OCI-LY7 (cell line): ENCODE data around the gene TESMIN. TPM values are rescaled to one million over a fixed set of nuclear protein-coding genes. Genes with fewer than 3 reads are reported as not detected.

ENCODE experiments used
- BruUV-seq: library from RNA; stranded (reverse); fragments of 400-500 nt; replicated peaks from 2 replicates; lab custom pipeline; 2021; lab: Mats Ljungman, UMichigan
- CTCF ChIA-PET: fragments of 300-600 bp; sonication (Branson Sonifier 250); formaldehyde crosslinking; loops from one replicate; lab custom pipeline; 2022; ENCODE audit warnings: antibody characterized with exemption; ENCODE audit not compliant: unreplicated experiment; lab: Charles Lee
- POLR2A ChIA-PET: fragments of 300-600 bp; sonication (Branson Sonifier 250); formaldehyde crosslinking; loops from one replicate; lab custom pipeline; 2022; ENCODE audit warnings: antibody characterized with exemption; lab: Charles Lee
- DNase-seq: peaks from one replicate; pipeline ENCODE4 v3.0.0-alpha.2; 2015; ENCODE audit warnings: low spot score
- H2AFZ ChIP-seq: fragments of 200-600 bp; sonication (generic), shearing (Covaris generic); 2 replicates; pipeline ENCODE4 v1.6.1; 2014; ENCODE audit warnings: mild to moderate bottlenecking, antibody characterized with exemption, low read length, moderate library complexity
- H3K27ac ChIP-seq: fragments of 200-600 bp; sonication (generic); 2 replicates; pipeline ENCODE4 v1.5.1; 2014; ENCODE audit warnings: mixed run types, low read depth, mild to moderate bottlenecking, moderate library complexity, low read length, inconsistent platforms; ENCODE audit not compliant: poor library complexity, severe bottlenecking
- H3K36me3 ChIP-seq: fragments of 200-600 bp; sonication (generic); 2 replicates; pipeline ENCODE4 v1.6.1; 2014; ENCODE audit warnings: mild to moderate bottlenecking, antibody characterized with exemption, low read length, moderate library complexity, mixed read lengths; ENCODE audit not compliant: insufficient read depth
- H3K4me1 ChIP-seq: fragments of 200-600 bp; sonication (generic); 2 replicates; pipeline ENCODE4 v1.5.1; 2014; ENCODE audit warnings: mild to moderate bottlenecking, low read length; ENCODE audit not compliant: insufficient read depth, poor library complexity, severe bottlenecking
- H3K4me2 ChIP-seq: fragments of 200-600 bp; sonication (generic); 2 replicates; pipeline ENCODE4 v1.6.1; 2014; ENCODE audit warnings: mild to moderate bottlenecking, low read length
- H3K4me3 ChIP-seq: fragments of 200-600 bp; sonication (generic); 2 replicates; pipeline ENCODE4 v1.5.1; 2014; ENCODE audit warnings: mild to moderate bottlenecking, low read depth, low read length; ENCODE audit not compliant: poor library complexity, severe bottlenecking
- H3K79me2 ChIP-seq: fragments of 200-600 bp; sonication (generic); 2 replicates; pipeline ENCODE4 v1.6.1; 2016; ENCODE audit warnings: low read depth, mild to moderate bottlenecking, low read length, moderate library complexity, mixed read lengths; ENCODE audit not compliant: insufficient read depth
- H3K9me2 ChIP-seq: fragments of 200-600 bp; sonication (generic); 2 replicates; pipeline ENCODE4 v1.6.1; 2016; ENCODE audit warnings: mild to moderate bottlenecking, low read length, mixed read lengths; ENCODE audit not compliant: insufficient read depth
- H3K9me3 ChIP-seq: fragments of 200-600 bp; sonication (generic); 2 replicates; pipeline ENCODE4 v1.6.1; 2014; ENCODE audit warnings: mild to moderate bottlenecking, mixed run types, low read length, mixed read lengths
- H4K20me1 ChIP-seq: fragments of 200-600 bp; sonication (generic); 2 replicates; pipeline ENCODE4 v1.6.1; 2014; ENCODE audit warnings: mild to moderate bottlenecking, antibody characterized with exemption, low read length, moderate library complexity, mixed read lengths; ENCODE audit not compliant: insufficient read depth
- EZH2phosphoT487 ChIP-seq: fragments of 200-600 bp; sonication (generic); IDR thresholded peaks from 2 replicates; pipeline ENCODE4 v1.6.1; 2018; ENCODE audit warnings: low read depth, borderline replicate concordance, mild to moderate bottlenecking, mixed run types, antibody characterized with exemption, low read length, moderate library complexity, mixed read lengths
- intact Hi-C: fragments of 100-400 bp; cut with micrococcal nuclease; formaldehyde crosslinking; loops from one replicate; pipeline ENCODE4 v1.10.0; 2022; ENCODE audit not compliant: unreplicated experiment
- total RNA-seq, 2 experiments: library from RNA; depleted of rRNA in 1 of 2; stranded (reverse); fragments of >200 nt in 1 of 2; shearing (Covaris generic) in 1 of 2; gene quantifications; 2 replicates each; pipeline ENCODE4 v1.2.3, GENCODE V29; 2014 to 2022
- TF ChIP-seq, protein P1 (sequence below): fragments of 200-600 bp; sonication (generic); conservative IDR thresholded peaks from 2 replicates; pipeline ENCODE4 v1.5.1; 2014; ENCODE audit warnings: mild to moderate bottlenecking, antibody characterized with exemption, low read length, moderate library complexity, mixed read lengths

TESMIN gene
- total RNA-seq, 2 experiments from 2014 or later, result 13.0 to 19.4 TPM

DNA sequence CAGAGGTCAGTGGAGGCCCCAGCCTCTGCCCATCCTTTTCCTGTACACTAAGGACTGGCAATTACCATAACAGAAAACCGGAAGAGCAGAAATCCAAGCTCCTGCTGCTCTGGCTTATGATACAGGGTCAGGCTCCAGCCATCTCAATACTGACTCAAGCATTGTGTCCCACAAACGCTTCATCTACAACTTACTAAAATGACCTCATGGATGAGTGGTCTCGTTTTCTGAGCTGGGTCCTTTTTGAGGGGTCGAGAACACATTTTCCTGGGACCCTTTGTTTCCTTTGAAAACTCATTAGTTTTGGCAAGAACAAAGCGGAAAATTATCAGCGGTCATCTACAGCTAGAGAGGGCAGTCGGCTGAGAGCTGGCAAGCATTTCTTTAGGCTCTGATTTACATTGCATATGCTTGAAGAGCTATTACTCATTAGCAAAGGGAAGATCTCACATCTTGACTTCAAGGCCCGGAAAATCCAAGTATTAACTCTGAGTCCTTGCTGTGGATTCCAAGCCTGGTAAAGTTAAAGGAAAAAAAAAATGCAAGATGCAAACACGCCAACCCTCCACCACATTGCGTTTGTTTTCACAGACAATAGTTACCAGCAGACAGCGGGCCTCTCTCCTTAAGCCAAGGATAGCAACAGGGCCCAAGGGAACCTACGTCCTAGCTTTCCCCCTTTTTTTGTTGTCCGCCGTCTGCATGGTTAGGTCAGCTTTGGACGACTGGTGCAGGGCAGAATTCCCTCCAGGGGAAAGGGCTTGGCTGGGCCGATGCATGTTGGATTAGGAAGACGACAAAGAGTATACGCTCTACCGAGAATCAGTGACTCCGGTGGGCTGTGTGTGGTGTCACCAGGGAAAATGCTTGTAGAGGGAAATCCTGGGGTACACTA lies 1.8 kb downstream of the TESMIN start:
- no peak for DNase-seq
- ChIA-PET CTCF (no interaction called here), POLR2A (interaction anchor here (0.7 to 1.1 kb wide), 2 partner anchors 89 to 148 kb away, joined by 3 read pairs; no protein-coding TSS in a partner anchor)
- intact Hi-C loops, result loop anchor here (5.0 kb wide), 1 partner anchor 93 kb away; the partner anchor contains the start of gene CPT1A
- Histone ChIP-seq H4K20me1 (no peaks in the 10 kb centered on the region), H3K4me2 (no peak overlapping the region), H3K9me3 (no peaks in the 10 kb centered on the region), H3K9me2 (no peaks in the 10 kb centered on the region), H3K4me3 (no peak overlapping the region), H3K4me1 (no peaks in the 10 kb centered on the region), H3K27ac (no peak overlapping the region), H3K79me2 (no peaks in the 10 kb centered on the region), H2AFZ (no peak overlapping the region), H3K36me3 (peaks cover 4% of the 10 kb centered on the region)
- no peak for TF ChIP-seq EZH2phosphoT487
- TF ChIP-seq, protein P1, sequence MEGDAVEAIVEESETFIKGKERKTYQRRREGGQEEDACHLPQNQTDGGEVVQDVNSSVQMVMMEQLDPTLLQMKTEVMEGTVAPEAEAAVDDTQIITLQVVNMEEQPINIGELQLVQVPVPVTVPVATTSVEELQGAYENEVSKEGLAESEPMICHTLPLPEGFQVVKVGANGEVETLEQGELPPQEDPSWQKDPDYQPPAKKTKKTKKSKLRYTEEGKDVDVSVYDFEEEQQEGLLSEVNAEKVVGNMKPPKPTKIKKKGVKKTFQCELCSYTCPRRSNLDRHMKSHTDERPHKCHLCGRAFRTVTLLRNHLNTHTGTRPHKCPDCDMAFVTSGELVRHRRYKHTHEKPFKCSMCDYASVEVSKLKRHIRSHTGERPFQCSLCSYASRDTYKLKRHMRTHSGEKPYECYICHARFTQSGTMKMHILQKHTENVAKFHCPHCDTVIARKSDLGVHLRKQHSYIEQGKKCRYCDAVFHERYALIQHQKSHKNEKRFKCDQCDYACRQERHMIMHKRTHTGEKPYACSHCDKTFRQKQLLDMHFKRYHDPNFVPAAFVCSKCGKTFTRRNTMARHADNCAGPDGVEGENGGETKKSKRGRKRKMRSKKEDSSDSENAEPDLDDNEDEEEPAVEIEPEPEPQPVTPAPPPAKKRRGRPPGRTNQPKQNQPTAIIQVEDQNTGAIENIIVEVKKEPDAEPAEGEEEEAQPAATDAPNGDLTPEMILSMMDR, result no peak
- TSS peak; percentile 46 for BruUV-seq

DNA sequence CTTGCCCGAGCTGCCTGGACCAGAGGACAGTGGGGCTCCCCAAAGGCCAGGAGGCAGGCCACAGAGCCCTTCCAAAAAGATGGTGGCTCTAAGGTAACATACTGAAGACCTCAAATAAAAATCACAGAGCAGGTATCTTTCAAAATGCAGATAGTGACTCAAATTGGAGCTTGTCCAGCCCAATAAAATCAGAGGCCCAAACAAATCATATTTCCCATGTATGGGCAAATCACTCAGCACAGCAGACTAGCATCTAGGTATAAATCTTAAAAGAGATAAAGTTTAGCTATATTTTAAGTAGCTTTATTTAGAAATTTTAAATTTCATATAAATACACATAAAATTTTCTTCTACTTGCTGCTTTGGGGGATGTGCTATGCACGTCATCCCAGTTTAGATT lies 3.3 kb downstream of the TESMIN start:
- CTCF ChIA-PET, result no interaction called here
- H3K4me3 ChIP-seq, result no peak overlapping the region
- no peak for DNase-seq
- POLR2A ChIA-PET, result no interaction called here
- no peaks in the 10 kb centered on the region for H3K4me1 ChIP-seq
- H3K4me2 ChIP-seq, result no peak overlapping the region
- H3K27ac ChIP-seq, result no peak overlapping the region
- no peaks in the 10 kb centered on the region for H3K79me2 ChIP-seq
- no TSS peak for BruUV-seq
- H2AFZ ChIP-seq, result no peak overlapping the region
- no peaks in the 10 kb centered on the region for H3K9me3 ChIP-seq
- intact Hi-C loops, result no loop called here
- TF ChIP-seq, protein P1, result no peak
- TF ChIP-seq EZH2phosphoT487, result no peak
- peaks cover 4% of the 10 kb centered on the region for H3K36me3 ChIP-seq
- no peaks in the 10 kb centered on the region for H3K9me2 ChIP-seq
- no peaks in the 10 kb centered on the region for H4K20me1 ChIP-seq

DNA sequence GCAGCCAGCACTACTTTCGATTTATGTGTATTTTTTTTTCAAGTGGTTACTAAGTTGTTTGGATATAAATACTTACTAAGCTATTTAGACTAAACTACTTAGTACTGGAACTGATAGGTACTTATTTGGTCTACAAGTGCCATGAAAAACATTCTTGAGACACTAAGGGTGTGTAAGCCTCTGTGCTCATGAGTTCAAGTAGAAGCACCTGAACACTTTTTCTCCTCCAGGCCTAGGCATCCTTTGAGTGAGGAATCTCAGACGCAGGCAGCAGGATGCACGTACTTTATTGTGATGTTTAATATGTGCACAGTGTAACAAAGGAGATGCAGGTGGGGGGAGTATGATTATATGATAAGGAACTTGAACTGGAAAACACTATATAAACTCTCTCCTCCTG lies 7.8 kb downstream of the TESMIN start:
- Histone ChIP-seq H3K27ac (no peak overlapping the region), H3K4me3 (no peak overlapping the region), H3K4me2 (no peak overlapping the region), H3K9me2 (no peaks in the 10 kb centered on the region), H2AFZ (no peak overlapping the region), H3K79me2 (no peaks in the 10 kb centered on the region), H3K36me3 (peaks cover 4% of the 10 kb centered on the region; the same call in 1 of the 2 replicates), H3K9me3 (no peaks in the 10 kb centered on the region), H3K4me1 (no peaks in the 10 kb centered on the region), H4K20me1 (no peaks in the 10 kb centered on the region)
- DNase-seq, result no peak
- no TSS peak for BruUV-seq
- POLR2A ChIA-PET, result no interaction called here
- CTCF ChIA-PET, result no interaction called here
- intact Hi-C loops, result no loop called here
- TF ChIP-seq, protein P1, result no peak
- no peak for TF ChIP-seq EZH2phosphoT487
